Measurements from ENCODE around the gene NFAT5. TPM values are rescaled to one million over a fixed set of nuclear protein-coding genes. Genes with fewer than 3 reads are reported as not detected.

The NFAT5 gene
- total RNA-seq, 1 experiment from 2014 or later, result 21.0 TPM

- H3K56ac ChIP-seq (ENCODE audit: insufficient read length, low read depth, low read length), result no peak overlapping the region
- TF ChIP-seq, protein P1, sequence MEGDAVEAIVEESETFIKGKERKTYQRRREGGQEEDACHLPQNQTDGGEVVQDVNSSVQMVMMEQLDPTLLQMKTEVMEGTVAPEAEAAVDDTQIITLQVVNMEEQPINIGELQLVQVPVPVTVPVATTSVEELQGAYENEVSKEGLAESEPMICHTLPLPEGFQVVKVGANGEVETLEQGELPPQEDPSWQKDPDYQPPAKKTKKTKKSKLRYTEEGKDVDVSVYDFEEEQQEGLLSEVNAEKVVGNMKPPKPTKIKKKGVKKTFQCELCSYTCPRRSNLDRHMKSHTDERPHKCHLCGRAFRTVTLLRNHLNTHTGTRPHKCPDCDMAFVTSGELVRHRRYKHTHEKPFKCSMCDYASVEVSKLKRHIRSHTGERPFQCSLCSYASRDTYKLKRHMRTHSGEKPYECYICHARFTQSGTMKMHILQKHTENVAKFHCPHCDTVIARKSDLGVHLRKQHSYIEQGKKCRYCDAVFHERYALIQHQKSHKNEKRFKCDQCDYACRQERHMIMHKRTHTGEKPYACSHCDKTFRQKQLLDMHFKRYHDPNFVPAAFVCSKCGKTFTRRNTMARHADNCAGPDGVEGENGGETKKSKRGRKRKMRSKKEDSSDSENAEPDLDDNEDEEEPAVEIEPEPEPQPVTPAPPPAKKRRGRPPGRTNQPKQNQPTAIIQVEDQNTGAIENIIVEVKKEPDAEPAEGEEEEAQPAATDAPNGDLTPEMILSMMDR (conservative IDR thresholded peaks at IDR 0.05), result no peak
- H2BK15ac ChIP-seq (ENCODE audit: low read depth, low read length), result no peak overlapping the region
- H3K4me1 ChIP-seq (ENCODE audit: insufficient read depth, low read length), result no peaks in the 10 kb centered on the region
- H3K79me1 ChIP-seq (ENCODE audit: insufficient read depth, low read depth, low read length, poor library complexity, severe bottlenecking), result no peaks in the 10 kb centered on the region
- H3K4me1 Mint-ChIP-seq, result no peaks in the 10 kb centered on the region
- no peaks in the 10 kb centered on the region for H3K9me3 ChIP-seq (ENCODE audit: control insufficient read depth, low read depth, low read length)
- no peaks in the 10 kb centered on the region for H4K20me1 ChIP-seq (ENCODE audit: control insufficient read depth, insufficient read depth, insufficient read length)
- no peak overlapping the region for H2BK5ac ChIP-seq (ENCODE audit: insufficient read length, low read length)
- no peaks in the 10 kb centered on the region for H3K23me2 ChIP-seq (ENCODE audit: insufficient read length, low read depth, low read length, poor library complexity, severe bottlenecking)
- no peaks in the 10 kb centered on the region for H3K9me3 Mint-ChIP-seq
- no peak for DNase-seq
- H2BK120ac ChIP-seq (ENCODE audit: low read depth, low read length, poor library complexity, severe bottlenecking), result no peak overlapping the region
- no peak overlapping the region for H3K27ac Mint-ChIP-seq
- no peak overlapping the region for H4K8ac ChIP-seq (replicated peaks; ENCODE audit: insufficient read length, low read depth, low read length)
- H3K36me3 Mint-ChIP-seq (ENCODE audit: insufficient read depth in 1 of 3, low read depth in 3 of 3), result peaks cover 18 to 47% (median 37%) of the 10 kb centered on the region in 3 experiments
- no peak overlapping the region for H3K4me2 ChIP-seq (ENCODE audit: insufficient read depth, insufficient read length, low read length)
- H2BK20ac ChIP-seq (ENCODE audit: low read depth, low read length, poor library complexity, severe bottlenecking), result no peak overlapping the region
- no peak overlapping the region for H3K14ac ChIP-seq (ENCODE audit: insufficient read depth, low read length)
- no peak overlapping the region for H3T11ph ChIP-seq (ENCODE audit: low read length)
- no peak overlapping the region for H3K4me3 Mint-ChIP-seq
- H3K27ac ChIP-seq (ENCODE audit: insufficient read length, low read depth, low read length), result no peak overlapping the region
- no peak overlapping the region for H2AK5ac ChIP-seq (ENCODE audit: insufficient read length, low read length)
- no peak overlapping the region for H2AFZ ChIP-seq (ENCODE audit: low read length)
- H3K27me3 ChIP-seq (ENCODE audit: insufficient read depth, low read length), result no peaks in the 10 kb centered on the region
- H3K27me3 Mint-ChIP-seq (ENCODE audit: low read depth), result no peaks in the 10 kb centered on the region
- no peak overlapping the region for H3K23ac ChIP-seq (ENCODE audit: insufficient read length, low read depth, low read length)
- H3K18ac ChIP-seq (ENCODE audit: insufficient read length, low read depth, low read length), result no peak overlapping the region
- no peak overlapping the region for H4K5ac ChIP-seq (ENCODE audit: insufficient read length, low read depth, low read length)
- no peak overlapping the region for H3K4ac ChIP-seq (ENCODE audit: low read depth, low read length)
- no peaks in the 10 kb centered on the region for H3K79me2 ChIP-seq (ENCODE audit: insufficient read depth, low read length)
- no CpG with 5 or more reads among the region's 4 CpGs for WGBS (ENCODE audit: extremely low coverage, insufficient read length, low lambda C conversion rate)
- no peak overlapping the region for H2BK12ac ChIP-seq (ENCODE audit: insufficient read length, low read depth, low read length)
- no peak overlapping the region for H3K9ac ChIP-seq (ENCODE audit: extremely low read depth, insufficient read length, low read length)
- no peak overlapping the region for H4K91ac ChIP-seq (ENCODE audit: insufficient read length, low read depth, low read length)
Observed at GRCh38 chr16:69691980-69692911, 126.5 kb downstream of the NFAT5 start.

Measured in H9 (cell line).